ENCODE results near the gene CFAP141.

CFAP141 gene

GRCh38 chr1:154221278-154222001 lies 15.3 kb upstream of the CFAP141 start:
- no peak for TF ChIP-seq CTCF (IDR thresholded peaks at IDR 0.05; ENCODE audit: low read depth, low read length, missing control alignments)
- peak overlapping the region; percentile 88 for H3K4me3 ChIP-seq (ENCODE audit: low read depth, low read length)
- in situ Hi-C loops (cut with HindIII; ENCODE audit: low sequenced_read_pairs): no loop called here
- peak; percentile 60 for DNase-seq (ENCODE audit: low read depth)

- no peak for DNase-seq (ENCODE audit: low read depth)
- in situ Hi-C loops (cut with HindIII; ENCODE audit: low sequenced_read_pairs): no loop called here
- no peak for TF ChIP-seq CTCF (IDR thresholded peaks at IDR 0.05; ENCODE audit: low read depth, low read length, missing control alignments)
- H3K4me3 ChIP-seq (ENCODE audit: low read depth, low read length): peak overlapping the region; percentile 88
Measured at GRCh38 chr1:154220970-154221277, 14.8 kb upstream of the CFAP141 start.

DNA sequence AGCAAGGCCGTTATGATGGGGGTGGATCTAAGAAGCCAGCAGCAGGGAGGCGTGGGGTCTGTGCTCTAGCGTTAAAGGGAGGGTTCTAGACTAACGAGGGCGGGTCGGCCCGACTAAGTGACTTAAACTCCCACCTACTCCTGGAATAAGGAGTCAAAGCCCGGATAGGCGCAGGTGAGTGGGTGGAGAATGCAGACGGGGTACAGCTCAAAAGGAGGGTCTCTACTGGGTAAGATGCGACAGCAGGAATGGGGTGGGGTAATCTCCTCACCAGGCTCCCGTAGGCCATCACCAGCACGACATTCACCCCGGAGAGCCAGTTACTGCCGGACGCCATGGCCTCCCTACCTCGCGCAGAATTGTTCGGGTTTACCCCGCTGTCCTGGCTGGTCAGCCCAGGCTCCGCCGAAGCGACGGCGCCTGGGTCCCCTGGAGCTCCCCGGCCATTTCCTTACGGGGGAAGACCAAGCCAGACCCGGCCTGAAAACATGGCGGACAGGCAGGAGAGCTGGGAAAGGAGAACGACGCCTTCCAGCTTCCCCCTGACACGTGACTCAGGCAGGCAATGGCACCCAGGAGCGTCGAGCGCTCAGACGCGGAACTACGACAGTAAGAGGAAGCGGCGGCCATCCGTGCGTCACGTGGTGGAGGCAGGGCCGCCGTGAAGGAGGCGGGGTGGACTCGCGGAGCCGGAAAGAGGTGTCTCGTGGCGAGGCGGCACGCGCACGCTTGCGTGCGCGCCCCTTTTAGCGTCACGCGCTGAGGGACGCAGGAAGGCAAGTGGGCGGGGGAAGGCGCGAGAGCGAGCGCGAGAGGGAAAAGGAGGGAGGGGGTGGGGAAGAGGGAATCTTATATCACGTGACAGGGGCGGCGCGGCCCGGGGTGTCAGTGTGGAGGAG lies 14.2 kb upstream of the CFAP141 start, which contains the start of gene UBAP2L:
Gene UBAP2L, plus strand, starts transcription at position 885 of the 899 bp plus-strand sequence. CDS start 4,169 bp downstream, outside the sequence.
- TF ChIP-seq CTCF (IDR thresholded peaks at IDR 0.05; ENCODE audit: low read depth, low read length, missing control alignments): no peak
- DNase-seq (ENCODE audit: low read depth): peak; percentile 97
- in situ Hi-C loops (cut with HindIII; ENCODE audit: low sequenced_read_pairs): no loop called here
- peak within 1 kb of the TSS; percentile 88 for H3K4me3 ChIP-seq (ENCODE audit: low read depth, low read length)

DNA sequence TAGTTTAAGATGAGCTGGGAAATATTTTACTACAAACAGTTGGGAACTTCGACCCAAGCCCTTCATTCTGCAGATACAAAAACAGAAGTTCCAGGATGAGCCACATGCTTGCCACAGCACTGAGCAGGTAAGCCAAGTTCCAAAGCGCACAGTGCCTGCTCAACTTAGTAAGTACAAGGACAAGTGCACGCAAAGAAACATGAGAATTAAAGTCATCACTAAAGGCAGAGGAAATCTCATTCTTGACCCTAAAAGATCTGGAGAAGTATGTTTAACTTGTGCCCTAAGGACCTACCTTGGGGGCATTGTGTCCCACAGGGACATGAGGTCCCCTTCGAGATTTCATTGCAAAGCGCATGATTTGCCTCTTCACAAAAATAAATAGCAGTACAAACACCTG lies 13.4 kb upstream of the CFAP141 start:
- DNase-seq (ENCODE audit: low read depth): no peak
- in situ Hi-C loops (cut with HindIII; ENCODE audit: low sequenced_read_pairs): no loop called here
- peak overlapping the region; percentile 88 for H3K4me3 ChIP-seq (ENCODE audit: low read depth, low read length)
- TF ChIP-seq CTCF (IDR thresholded peaks at IDR 0.05; ENCODE audit: low read depth, low read length, missing control alignments): no peak

- H3K4me3 ChIP-seq (ENCODE audit: low read depth, low read length): no peak overlapping the region
- TF ChIP-seq CTCF (IDR thresholded peaks at IDR 0.05; ENCODE audit: low read depth, low read length, missing control alignments): no peak
- in situ Hi-C loops (cut with HindIII; ENCODE audit: low sequenced_read_pairs): no loop called here
- no peak for DNase-seq (ENCODE audit: low read depth)
Measured at GRCh38 chr1:154218545-154218944, 12.4 kb upstream of the CFAP141 start.

DNA sequence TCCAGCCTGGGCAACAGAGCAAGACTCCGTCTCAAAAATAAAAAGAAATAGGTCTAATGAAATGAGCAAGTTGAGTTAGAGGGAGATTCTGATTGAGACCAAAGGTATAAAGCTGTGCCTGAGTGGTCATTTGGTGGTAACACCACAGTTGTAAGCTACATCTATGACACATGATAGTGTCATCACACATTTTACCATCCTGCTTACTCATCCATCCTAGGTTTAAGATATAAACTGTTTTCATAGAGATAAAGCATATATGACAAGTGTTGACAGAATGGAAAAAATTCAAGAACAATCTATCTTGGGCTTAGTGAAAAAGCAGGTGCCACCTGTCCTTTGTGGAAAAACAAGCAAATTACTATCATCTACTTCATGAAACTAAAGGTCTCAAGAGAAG lies 7.1 kb upstream of the CFAP141 start:
- H3K4me3 ChIP-seq (ENCODE audit: low read depth, low read length): no peak overlapping the region
- in situ Hi-C loops (cut with HindIII; ENCODE audit: low sequenced_read_pairs): no loop called here
- no peak for DNase-seq (ENCODE audit: low read depth)
- no peak for TF ChIP-seq CTCF (IDR thresholded peaks at IDR 0.05; ENCODE audit: low read depth, low read length, missing control alignments)
